Tibial nerve (tissue), 4 donors: ENCODE measurements around the gene MLX.

ENCODE experiments used
- EP300 ChIP-seq, 2 donors: sonication (generic); formaldehyde crosslinking; IDR thresholded peaks; one replicate each; pipeline ENCODE4 v1.6.1; 2017; ENCODE audit warnings: antibody characterized with exemption in 2 of 2, mild to moderate bottlenecking in 1 of 2
- POLR2A ChIP-seq, 2 donors: fragments of 450-650 bp; IDR thresholded peaks; one replicate each; pipeline ENCODE4 v1.6.1; 2017; ENCODE audit warnings: antibody characterized with exemption in 2 of 2, mild to moderate bottlenecking in 2 of 2, moderate library complexity in 2 of 2
- TF ChIP-seq, protein P1 (sequence below), 5 experiments: fragments of 200-600 bp in 3 of 5; fragments of 450-650 bp in 2 of 5; sonication (generic) in 3 of 5; IDR thresholded peaks; one replicate each; pipeline ENCODE4 v1.5.1; 2016 to 2019; ENCODE audit warnings: antibody characterized with exemption in 5 of 5, mild to moderate bottlenecking in 3 of 5, moderate library complexity in 2 of 5

DNA sequence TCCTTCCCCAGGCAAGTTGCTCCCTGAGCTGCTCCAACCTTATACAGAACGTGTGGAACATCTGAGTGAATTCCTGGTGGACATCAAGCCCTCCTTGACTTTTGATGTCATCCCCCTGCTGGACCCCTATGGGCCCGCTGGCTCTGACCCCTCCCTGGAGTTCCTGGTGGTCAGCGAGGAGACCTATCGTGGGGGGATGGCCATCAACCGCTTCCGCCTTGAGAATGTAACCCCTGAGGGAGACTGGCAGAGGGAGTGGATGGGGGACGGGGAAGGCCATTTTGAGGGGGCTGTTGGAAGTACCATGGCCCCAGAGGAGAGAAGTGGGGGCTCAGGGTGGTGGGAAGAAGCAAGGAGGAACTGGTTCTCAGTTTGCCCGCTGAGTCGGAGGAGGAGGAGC, 3.0 kb upstream of the MLX start:
- no peak for TF ChIP-seq POLR2A (IDR thresholded peaks at IDR 0.05)
- TF ChIP-seq, protein P1, sequence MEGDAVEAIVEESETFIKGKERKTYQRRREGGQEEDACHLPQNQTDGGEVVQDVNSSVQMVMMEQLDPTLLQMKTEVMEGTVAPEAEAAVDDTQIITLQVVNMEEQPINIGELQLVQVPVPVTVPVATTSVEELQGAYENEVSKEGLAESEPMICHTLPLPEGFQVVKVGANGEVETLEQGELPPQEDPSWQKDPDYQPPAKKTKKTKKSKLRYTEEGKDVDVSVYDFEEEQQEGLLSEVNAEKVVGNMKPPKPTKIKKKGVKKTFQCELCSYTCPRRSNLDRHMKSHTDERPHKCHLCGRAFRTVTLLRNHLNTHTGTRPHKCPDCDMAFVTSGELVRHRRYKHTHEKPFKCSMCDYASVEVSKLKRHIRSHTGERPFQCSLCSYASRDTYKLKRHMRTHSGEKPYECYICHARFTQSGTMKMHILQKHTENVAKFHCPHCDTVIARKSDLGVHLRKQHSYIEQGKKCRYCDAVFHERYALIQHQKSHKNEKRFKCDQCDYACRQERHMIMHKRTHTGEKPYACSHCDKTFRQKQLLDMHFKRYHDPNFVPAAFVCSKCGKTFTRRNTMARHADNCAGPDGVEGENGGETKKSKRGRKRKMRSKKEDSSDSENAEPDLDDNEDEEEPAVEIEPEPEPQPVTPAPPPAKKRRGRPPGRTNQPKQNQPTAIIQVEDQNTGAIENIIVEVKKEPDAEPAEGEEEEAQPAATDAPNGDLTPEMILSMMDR (IDR thresholded peaks at IDR 0.05) = no peak
- TF ChIP-seq EP300 (IDR thresholded peaks at IDR 0.05) = no peak
